Neural progenitor cell (in vitro differentiated cells): ENCODE results near the gene SPATA31D4. TPM values are rescaled to one million over a fixed set of nuclear protein-coding genes. Genes with fewer than 3 reads are reported as not detected.

Experiments used
- DNase-seq: peaks from one replicate; pipeline ENCODE4 v3.0.0-alpha.2; 2016; ENCODE audit warnings: low spot score
- H2AFZ ChIP-seq: fragments of 200-600 bp; sonication (generic); replicated peaks from 2 replicates; pipeline ENCODE4 v1.6.1; 2016; ENCODE audit warnings: antibody characterized with exemption
- H3F3A ChIP-seq: fragments of 200-600 bp; sonication (generic); 2 replicates; pipeline ENCODE4 v1.6.1; 2016; ENCODE audit warnings: antibody characterized with exemption, low read depth
- H3K27ac ChIP-seq: fragments of 200-600 bp; sonication (generic); 2 replicates; pipeline ENCODE4 v1.5.1; 2016; ENCODE audit warnings: mild to moderate bottlenecking
- H3K27me3 ChIP-seq: fragments of 200-600 bp; sonication (generic); 2 replicates; pipeline ENCODE4 v1.6.1; 2016; ENCODE audit warnings: mild to moderate bottlenecking, moderate library complexity
- H3K36me3 ChIP-seq: fragments of 200-600 bp; sonication (generic); 2 replicates; pipeline ENCODE4 v1.5.1; 2016
- H3K4me1 ChIP-seq: fragments of 200-600 bp; sonication (generic); 2 replicates; pipeline ENCODE4 v1.6.1; 2016; ENCODE audit warnings: mixed run types
- H3K4me2 ChIP-seq: fragments of 200-600 bp; sonication (generic); 2 replicates; pipeline ENCODE4 v1.6.1; 2016
- H3K4me3 ChIP-seq: fragments of 200-600 bp; sonication (generic); 2 replicates; pipeline ENCODE4 v1.5.1; 2016
- H3K79me2 ChIP-seq: fragments of 200-600 bp; sonication (generic); 2 replicates; pipeline ENCODE4 v1.6.1; 2016; ENCODE audit warnings: low read depth
- H3K9ac ChIP-seq: fragments of 200-600 bp; sonication (generic); 2 replicates; pipeline ENCODE4 v1.6.1; 2016
- H3K9me3 ChIP-seq: fragments of 200-600 bp; sonication (generic); 2 replicates; pipeline ENCODE4 v1.5.1; 2016; ENCODE audit warnings: low read depth
- H4K20me1 ChIP-seq: fragments of 200-600 bp; sonication (generic); 2 replicates; pipeline ENCODE4 v1.6.1; 2016; ENCODE audit warnings: low read depth
- H3K27ac Mint-ChIP-seq: 3 replicates; pipeline ENCODE4 v1.8.0; 2021; ENCODE audit warnings: mixed read lengths
- H3K27me3 Mint-ChIP-seq: 2 replicates; pipeline ENCODE4 v1.8.0; 2022; ENCODE audit warnings: low read depth, mild to moderate bottlenecking, inconsistent platforms, moderate library complexity, mixed read lengths; ENCODE audit not compliant: insufficient read depth
- H3K36me3 Mint-ChIP-seq: 3 replicates; pipeline ENCODE4 v1.8.0; 2021; ENCODE audit warnings: mixed read lengths
- H3K4me1 Mint-ChIP-seq: 3 replicates; pipeline ENCODE4 v1.8.0; 2021; ENCODE audit warnings: mixed read lengths
- H3K4me3 Mint-ChIP-seq: 3 replicates; pipeline ENCODE4 v1.8.0; 2021; ENCODE audit warnings: mild to moderate bottlenecking, moderate library complexity, mixed read lengths
- H3K9me3 Mint-ChIP-seq: 3 replicates; pipeline ENCODE4 v1.8.0; 2020; ENCODE audit warnings: mixed read lengths
- EZH2 ChIP-seq: fragments of 200-600 bp; sonication (generic); IDR thresholded peaks from 2 replicates; pipeline ENCODE4 v1.6.1; 2017; ENCODE audit warnings: antibody characterized with exemption, mild to moderate bottlenecking, moderate library complexity
- EZH2phosphoT487 ChIP-seq: fragments of 200-600 bp; sonication (generic); IDR thresholded peaks from 2 replicates; pipeline ENCODE4 v1.6.1; 2017; ENCODE audit warnings: antibody characterized with exemption
- small RNA-seq: library from RNA; depleted of rRNA; stranded (forward); fragments of <200 nt; gene quantifications from one replicate; pipeline ENCODE3, GENCODE V24; 2015
- total RNA-seq: library from RNA; depleted of rRNA; stranded (reverse); fragments of >200 nt; gene quantifications from 2 replicates; pipeline ENCODE4 v1.2.3, GENCODE V29; 2015; ENCODE audit warnings: low replicate concordance
- TF ChIP-seq, protein P1 (sequence below): fragments of 200-600 bp; sonication (generic); IDR thresholded peaks from 2 replicates; pipeline ENCODE4 v1.5.1; 2017; ENCODE audit warnings: antibody characterized with exemption, mild to moderate bottlenecking

The SPATA31D4 gene
- total RNA-seq, 1 donor from 2014 or later: not detected

GRCh38 chr9:81981883-81982282 is 53.7 kb downstream of the SPATA31D4 start:
- H3F3A ChIP-seq: no peaks in the 10 kb centered on the region
- no peak overlapping the region for H3K9ac ChIP-seq
- no peak overlapping the region for H3K4me2 ChIP-seq
- no peaks in the 10 kb centered on the region for H3K36me3 ChIP-seq
- no peaks in the 10 kb centered on the region for H3K27me3 ChIP-seq
- no peaks in the 10 kb centered on the region for H3K4me1 ChIP-seq
- H3K9me3 ChIP-seq: no peaks in the 10 kb centered on the region
- H3K27ac ChIP-seq: no peak overlapping the region
- no peak for TF ChIP-seq EZH2phosphoT487
- TF ChIP-seq, protein P1, sequence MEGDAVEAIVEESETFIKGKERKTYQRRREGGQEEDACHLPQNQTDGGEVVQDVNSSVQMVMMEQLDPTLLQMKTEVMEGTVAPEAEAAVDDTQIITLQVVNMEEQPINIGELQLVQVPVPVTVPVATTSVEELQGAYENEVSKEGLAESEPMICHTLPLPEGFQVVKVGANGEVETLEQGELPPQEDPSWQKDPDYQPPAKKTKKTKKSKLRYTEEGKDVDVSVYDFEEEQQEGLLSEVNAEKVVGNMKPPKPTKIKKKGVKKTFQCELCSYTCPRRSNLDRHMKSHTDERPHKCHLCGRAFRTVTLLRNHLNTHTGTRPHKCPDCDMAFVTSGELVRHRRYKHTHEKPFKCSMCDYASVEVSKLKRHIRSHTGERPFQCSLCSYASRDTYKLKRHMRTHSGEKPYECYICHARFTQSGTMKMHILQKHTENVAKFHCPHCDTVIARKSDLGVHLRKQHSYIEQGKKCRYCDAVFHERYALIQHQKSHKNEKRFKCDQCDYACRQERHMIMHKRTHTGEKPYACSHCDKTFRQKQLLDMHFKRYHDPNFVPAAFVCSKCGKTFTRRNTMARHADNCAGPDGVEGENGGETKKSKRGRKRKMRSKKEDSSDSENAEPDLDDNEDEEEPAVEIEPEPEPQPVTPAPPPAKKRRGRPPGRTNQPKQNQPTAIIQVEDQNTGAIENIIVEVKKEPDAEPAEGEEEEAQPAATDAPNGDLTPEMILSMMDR: no peak
- TF ChIP-seq EZH2: no peak
- H3K79me2 ChIP-seq: no peaks in the 10 kb centered on the region
- no peak for DNase-seq
- no peak overlapping the region for H3K4me3 Mint-ChIP-seq
- no peaks in the 10 kb centered on the region for H3K9me3 Mint-ChIP-seq
- peaks cover 7% of the 10 kb centered on the region for H3K4me1 Mint-ChIP-seq
- no peaks in the 10 kb centered on the region for H3K36me3 Mint-ChIP-seq
- no peaks in the 10 kb centered on the region for H3K27me3 Mint-ChIP-seq
- no peaks in the 10 kb centered on the region for H4K20me1 ChIP-seq
- no peak overlapping the region for H3K4me3 ChIP-seq
- H2AFZ ChIP-seq: no peak overlapping the region
- H3K27ac Mint-ChIP-seq: no peak overlapping the region

Small RNAs within 50 kb of the gene (small RNA-seq; reads per million reads assigned to genes)
- gene RF00189 (0.09 reads per million), gene RNA5SP287 (not detected)

Other genes starting within 250 kb of the SPATA31D4 start
- gene TLE1, start 238.9 kb upstream of the SPATA31D4 start, total RNA-seq: 51.9 and 54.7 TPM in 2 replicates
- not detected in 2 replicates for gene SPATA31D3, start 15.1 kb downstream of the SPATA31D4 start, total RNA-seq
- not detected in 2 replicates for gene SPATA31D1, start 60.3 kb downstream of the SPATA31D4 start, total RNA-seq